ENCODE results near the gene WBP2. TPM values are rescaled to one million over a fixed set of nuclear protein-coding genes. Genes with fewer than 3 reads are reported as not detected.

Gene WBP2
- total and polyA plus RNA-seq, 10 donors = 46.7 to 144 (median 89.1) TPM

DNA sequence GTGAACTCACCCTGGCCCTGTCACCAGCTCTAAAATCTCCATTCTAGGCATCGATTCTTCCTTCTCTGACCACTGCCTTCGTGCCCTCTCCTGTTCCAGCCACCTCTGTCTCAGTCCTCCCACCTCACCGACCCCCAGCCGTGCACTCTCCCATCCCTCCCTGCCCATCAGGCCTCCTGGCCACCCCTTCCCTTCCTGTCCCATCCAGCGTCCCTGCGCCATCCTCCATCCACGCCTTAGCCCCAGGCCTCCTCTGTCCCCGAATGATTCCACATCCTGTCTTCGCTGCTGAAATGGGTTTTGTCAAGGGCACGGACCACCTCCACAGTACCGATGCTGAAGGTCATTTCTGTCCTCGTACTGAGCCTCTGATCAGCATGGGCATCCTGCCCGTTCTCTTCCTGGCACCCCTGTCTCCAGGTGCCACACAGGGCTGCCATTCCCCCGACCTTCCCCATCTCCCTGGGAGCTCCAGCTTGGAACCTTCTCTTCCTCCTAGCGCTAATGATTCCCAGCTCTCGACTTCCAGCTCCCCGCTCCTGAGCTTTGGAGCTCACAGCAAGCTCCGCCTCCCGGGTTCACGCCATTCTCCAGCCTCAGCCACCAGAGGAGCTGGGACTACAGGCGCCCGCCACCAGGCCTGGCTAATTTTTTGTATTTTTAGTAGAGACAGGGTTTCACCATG, 39.1 kb upstream of the WBP2 start:
- peaks cover 14 to 57% (median 35%) of the 10 kb centered on the region in 6 donors for H3K4me1 ChIP-seq
- no peaks in the 10 kb centered on the region for H3K27me3 ChIP-seq (replicated peaks in 1 of 7)
- DNase-seq = peak; percentile 68
- TF ChIP-seq POLR2AphosphoS5 (IDR thresholded peaks at IDR 0.05) = peak in 2 of 3 donors; percentile 10 to 36
- no peak for TF ChIP-seq POLR2A (IDR thresholded peaks at IDR 0.05)
- H3K9me3 ChIP-seq = no peaks in the 10 kb centered on the region
- 74 to 91% (median 79%) methylated on average over 22 of the region's 22 CpGs for WGBS, 5 donors
- peak overlapping the region in 2 of 8 donors; percentile 36 to 93 for H3K27ac ChIP-seq
- no peak overlapping the region for H3K4me3 ChIP-seq
- peaks cover 0 to 56% (median 43%) of the 10 kb centered on the region in 6 donors for H3K36me3 ChIP-seq
- intact Hi-C loops (cut with DNase I; ENCODE audit: low total_unique reads) = no loop called here

DNA sequence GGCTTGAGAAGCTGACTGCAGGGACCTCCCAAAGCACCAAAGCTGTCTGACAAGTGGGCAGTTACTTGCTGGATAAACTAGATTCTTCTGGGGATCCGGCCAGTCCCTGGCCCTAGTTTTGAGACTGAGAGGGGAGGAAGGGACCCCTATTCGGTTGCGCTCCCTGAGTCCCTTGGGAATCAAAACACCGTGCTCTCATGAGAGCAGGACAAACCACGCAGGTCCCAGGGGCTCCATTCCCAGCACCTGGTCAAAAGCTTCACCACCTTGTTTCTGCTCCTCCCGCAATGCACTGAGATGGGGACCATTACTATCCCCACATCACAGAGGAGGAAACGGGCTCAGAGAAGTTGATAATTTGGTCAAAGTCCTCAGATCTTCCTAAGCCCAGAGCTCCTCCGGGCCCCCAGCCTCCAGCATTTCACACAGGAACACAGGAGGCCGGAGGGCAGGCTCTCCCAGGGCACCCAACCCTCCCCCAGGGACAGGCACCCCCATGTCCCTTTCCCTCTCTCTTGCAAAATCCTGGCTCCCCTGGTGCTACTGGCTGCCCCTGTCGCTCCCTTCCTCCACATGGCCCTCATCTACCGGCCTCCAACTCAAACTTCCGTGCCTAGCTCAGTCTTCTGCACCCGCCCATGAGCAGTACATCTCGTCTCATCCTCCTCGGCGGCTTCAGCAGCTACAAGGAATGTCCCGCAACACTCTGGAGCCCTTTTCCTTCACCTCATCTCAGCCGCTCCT, 38.3 kb upstream of the WBP2 start:
- no peaks in the 10 kb centered on the region for H3K27me3 ChIP-seq (replicated peaks in 1 of 7)
- no peak overlapping the region for H3K27ac ChIP-seq
- H3K4me3 ChIP-seq = no peak overlapping the region
- TF ChIP-seq, protein P1, sequence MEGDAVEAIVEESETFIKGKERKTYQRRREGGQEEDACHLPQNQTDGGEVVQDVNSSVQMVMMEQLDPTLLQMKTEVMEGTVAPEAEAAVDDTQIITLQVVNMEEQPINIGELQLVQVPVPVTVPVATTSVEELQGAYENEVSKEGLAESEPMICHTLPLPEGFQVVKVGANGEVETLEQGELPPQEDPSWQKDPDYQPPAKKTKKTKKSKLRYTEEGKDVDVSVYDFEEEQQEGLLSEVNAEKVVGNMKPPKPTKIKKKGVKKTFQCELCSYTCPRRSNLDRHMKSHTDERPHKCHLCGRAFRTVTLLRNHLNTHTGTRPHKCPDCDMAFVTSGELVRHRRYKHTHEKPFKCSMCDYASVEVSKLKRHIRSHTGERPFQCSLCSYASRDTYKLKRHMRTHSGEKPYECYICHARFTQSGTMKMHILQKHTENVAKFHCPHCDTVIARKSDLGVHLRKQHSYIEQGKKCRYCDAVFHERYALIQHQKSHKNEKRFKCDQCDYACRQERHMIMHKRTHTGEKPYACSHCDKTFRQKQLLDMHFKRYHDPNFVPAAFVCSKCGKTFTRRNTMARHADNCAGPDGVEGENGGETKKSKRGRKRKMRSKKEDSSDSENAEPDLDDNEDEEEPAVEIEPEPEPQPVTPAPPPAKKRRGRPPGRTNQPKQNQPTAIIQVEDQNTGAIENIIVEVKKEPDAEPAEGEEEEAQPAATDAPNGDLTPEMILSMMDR (IDR thresholded peaks at IDR 0.05 in 8 of 11, conservative IDR thresholded peaks at IDR 0.05 in 3 of 11) = no peak
- no peak for TF ChIP-seq POLR2AphosphoS5 (IDR thresholded peaks at IDR 0.05)
- TF ChIP-seq POLR2A (IDR thresholded peaks at IDR 0.05) = no peak
- H3K36me3 ChIP-seq = peaks cover 0 to 56% (median 36%) of the 10 kb centered on the region in 6 donors
- WGBS, 5 donors = 89 to 92% (median 92%) methylated on average over 15 to 18 of the region's 18 CpGs
- DNase-seq = no peak
- intact Hi-C loops (cut with DNase I; ENCODE audit: low total_unique reads) = no loop called here
- H3K4me1 ChIP-seq = peaks cover 14 to 57% (median 35%) of the 10 kb centered on the region in 6 donors
- no peaks in the 10 kb centered on the region for H3K9me3 ChIP-seq

DNA sequence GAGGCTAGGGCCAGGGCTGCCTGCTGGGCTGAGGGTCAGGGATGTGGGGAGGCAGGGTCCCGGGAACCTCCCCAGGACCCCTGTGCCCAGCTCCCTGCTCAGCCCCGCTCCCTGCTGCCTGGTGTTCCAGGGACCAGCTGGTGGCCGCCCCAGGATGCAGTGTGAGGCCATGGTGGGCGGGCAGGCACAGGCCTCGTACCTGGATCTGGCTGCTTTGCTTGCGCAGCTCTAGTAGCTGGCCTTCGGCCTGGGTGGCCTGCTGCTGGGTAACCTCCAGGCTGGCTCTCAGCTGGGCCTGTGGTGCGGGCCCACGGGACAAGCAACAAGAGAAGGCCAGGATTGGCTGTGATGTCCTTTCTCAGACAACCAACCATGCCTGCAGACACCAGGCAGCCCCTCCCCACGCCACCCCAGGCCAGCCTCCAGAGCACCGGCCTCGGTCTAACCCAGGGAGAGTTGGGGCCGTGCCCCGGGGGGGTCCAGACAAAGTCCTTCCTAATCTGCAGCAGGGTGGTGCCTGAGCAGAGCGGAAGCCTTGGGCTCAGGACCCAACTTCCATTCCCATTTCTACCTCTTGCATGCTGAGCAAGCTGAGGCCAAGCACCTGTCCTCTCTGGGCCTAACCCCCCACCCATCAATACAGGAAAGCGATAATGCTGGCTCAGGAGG, 37.6 kb upstream of the WBP2 start:
- H3K27ac ChIP-seq = no peak overlapping the region
- H3K4me1 ChIP-seq = peaks cover 14 to 53% (median 33%) of the 10 kb centered on the region in 6 donors
- WGBS, 5 donors = 91 to 100% (median 96%) methylated on average over 8 to 16 of the region's 16 CpGs
- no peaks in the 10 kb centered on the region for H3K9me3 ChIP-seq
- peak; percentile 71 for DNase-seq
- H3K27me3 ChIP-seq (replicated peaks in 1 of 7) = no peaks in the 10 kb centered on the region
- peaks cover 0 to 50% (median 29%) of the 10 kb centered on the region in 6 donors for H3K36me3 ChIP-seq
- intact Hi-C loops (cut with DNase I; ENCODE audit: low total_unique reads) = no loop called here
- H3K4me3 ChIP-seq = no peak overlapping the region
- peak in 1 of 3 donors; percentile 8 for TF ChIP-seq POLR2AphosphoS5 (IDR thresholded peaks at IDR 0.05)
- TF ChIP-seq, protein P1 (IDR thresholded peaks at IDR 0.05 in 8 of 11, conservative IDR thresholded peaks at IDR 0.05 in 3 of 11) = no peak

DNA sequence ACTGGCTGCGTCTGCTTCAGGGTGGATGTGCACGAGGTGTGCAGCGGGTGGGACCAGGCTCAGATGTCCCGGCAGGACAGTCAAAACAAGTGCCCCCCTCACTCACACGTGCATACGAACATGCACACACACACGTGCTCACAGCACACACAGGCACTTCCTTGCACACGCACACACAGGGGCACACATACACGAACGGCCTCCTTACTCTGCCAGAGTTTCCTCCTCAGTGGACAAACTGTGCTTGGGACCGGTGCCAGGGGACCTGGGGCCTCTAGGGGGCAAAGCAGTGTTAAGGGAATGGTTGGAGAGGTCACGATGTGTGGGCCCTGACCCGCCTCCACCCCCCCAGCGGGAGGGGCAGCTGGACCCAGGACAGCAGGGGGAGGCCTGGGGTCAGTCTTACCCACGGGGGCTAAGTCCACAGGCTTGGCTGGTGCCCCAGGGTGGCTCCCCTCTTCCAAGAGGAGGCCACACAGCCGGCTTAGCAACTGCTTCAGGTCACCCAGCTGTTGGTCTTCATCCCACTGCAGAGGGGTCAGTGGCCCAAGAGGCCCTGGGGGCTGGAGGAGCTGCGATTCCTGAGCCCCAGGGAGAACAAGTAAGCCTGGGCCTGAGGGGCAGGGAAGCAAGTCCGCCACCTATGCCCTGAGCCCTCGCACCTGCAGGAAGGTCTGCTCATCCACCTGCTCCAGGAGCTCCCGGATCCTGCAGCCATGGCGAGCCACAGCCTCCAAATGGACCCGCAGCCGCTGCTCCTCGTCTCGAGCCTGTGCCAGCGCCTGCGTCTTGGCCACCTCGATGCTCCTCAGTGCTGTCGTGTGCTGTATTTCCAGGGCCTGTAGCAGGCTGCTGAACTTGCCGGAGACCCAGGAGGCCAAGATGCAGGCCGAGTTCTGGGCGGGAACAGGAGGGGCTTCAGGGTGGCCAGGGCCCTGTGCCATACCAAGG, 36.7 kb upstream of the WBP2 start:
- TF ChIP-seq POLR2A (IDR thresholded peaks at IDR 0.05) (no peak), POLR2AphosphoS5 (IDR thresholded peaks at IDR 0.05) (peak in 1 of 3 donors; percentile 47)
- TF ChIP-seq, protein P1 (IDR thresholded peaks at IDR 0.05 in 8 of 11, conservative IDR thresholded peaks at IDR 0.05 in 3 of 11) = no peak
- 86 to 90% (median 89%) methylated on average over 18 to 32 of the region's 32 CpGs for WGBS, 5 donors
- intact Hi-C loops (cut with DNase I; ENCODE audit: low total_unique reads) = no loop called here
- Histone ChIP-seq H3K27ac (no peak overlapping the region), H3K4me1 (peaks cover 14 to 45% (median 27%) of the 10 kb centered on the region in 6 donors), H3K4me3 (no peak overlapping the region), H3K9me3 (no peaks in the 10 kb centered on the region), H3K27me3 (replicated peaks in 1 of 7) (no peaks in the 10 kb centered on the region), H3K36me3 (peaks cover 0 to 48% (median 29%) of the 10 kb centered on the region in 6 donors)
- peak; percentile 71 for DNase-seq

Measured in spleen (tissue), 11 donors.